Tibial nerve (tissue), 4 donors: ENCODE data around the gene AGL.

Source experiments
- EP300 ChIP-seq, 2 donors: sonication (generic); formaldehyde crosslinking; IDR thresholded peaks; one replicate each; pipeline ENCODE4 v1.6.1; 2017; ENCODE audit warnings: antibody characterized with exemption in 2 of 2, mild to moderate bottlenecking in 1 of 2
- POLR2A ChIP-seq, 2 donors: fragments of 450-650 bp; IDR thresholded peaks; one replicate each; pipeline ENCODE4 v1.6.1; 2017; ENCODE audit warnings: antibody characterized with exemption in 2 of 2, mild to moderate bottlenecking in 2 of 2, moderate library complexity in 2 of 2
- TF ChIP-seq, protein P1 (sequence below), 5 experiments: fragments of 200-600 bp in 3 of 5; fragments of 450-650 bp in 2 of 5; sonication (generic) in 3 of 5; IDR thresholded peaks; one replicate each; pipeline ENCODE4 v1.5.1; 2016 to 2019; ENCODE audit warnings: antibody characterized with exemption in 5 of 5, mild to moderate bottlenecking in 3 of 5, moderate library complexity in 2 of 5

DNA sequence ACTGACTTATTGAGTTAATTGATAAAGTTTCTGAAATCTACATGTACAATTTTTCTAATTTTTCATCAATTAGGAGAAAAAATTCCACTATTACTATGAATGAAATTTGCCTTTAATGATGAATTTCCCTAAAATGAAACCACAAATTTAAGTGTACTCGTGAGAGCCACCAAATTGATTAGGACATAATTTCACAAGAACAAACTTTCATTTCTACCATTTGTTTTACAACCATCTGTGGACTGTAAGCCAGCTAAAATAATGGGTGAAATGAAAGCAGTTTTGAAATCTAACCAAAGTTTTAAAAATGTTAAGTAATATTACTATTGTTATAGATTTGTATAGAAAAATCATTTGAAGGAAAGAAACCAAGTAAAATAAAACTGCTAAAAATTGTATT is 41.8 kb downstream of the AGL start:
- TF ChIP-seq, protein P1, sequence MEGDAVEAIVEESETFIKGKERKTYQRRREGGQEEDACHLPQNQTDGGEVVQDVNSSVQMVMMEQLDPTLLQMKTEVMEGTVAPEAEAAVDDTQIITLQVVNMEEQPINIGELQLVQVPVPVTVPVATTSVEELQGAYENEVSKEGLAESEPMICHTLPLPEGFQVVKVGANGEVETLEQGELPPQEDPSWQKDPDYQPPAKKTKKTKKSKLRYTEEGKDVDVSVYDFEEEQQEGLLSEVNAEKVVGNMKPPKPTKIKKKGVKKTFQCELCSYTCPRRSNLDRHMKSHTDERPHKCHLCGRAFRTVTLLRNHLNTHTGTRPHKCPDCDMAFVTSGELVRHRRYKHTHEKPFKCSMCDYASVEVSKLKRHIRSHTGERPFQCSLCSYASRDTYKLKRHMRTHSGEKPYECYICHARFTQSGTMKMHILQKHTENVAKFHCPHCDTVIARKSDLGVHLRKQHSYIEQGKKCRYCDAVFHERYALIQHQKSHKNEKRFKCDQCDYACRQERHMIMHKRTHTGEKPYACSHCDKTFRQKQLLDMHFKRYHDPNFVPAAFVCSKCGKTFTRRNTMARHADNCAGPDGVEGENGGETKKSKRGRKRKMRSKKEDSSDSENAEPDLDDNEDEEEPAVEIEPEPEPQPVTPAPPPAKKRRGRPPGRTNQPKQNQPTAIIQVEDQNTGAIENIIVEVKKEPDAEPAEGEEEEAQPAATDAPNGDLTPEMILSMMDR (IDR thresholded peaks at IDR 0.05), result no peak
- TF ChIP-seq POLR2A (IDR thresholded peaks at IDR 0.05) (no peak), EP300 (IDR thresholded peaks at IDR 0.05) (no peak)
